Measurements from ENCODE around the gene CETN1.

The CETN1 gene

GRCh38 chr18:623761-624620 is 43.8 kb downstream of the CETN1 start:
- DNase-seq (ENCODE audit: low spot score) = peak; percentile 63

- DNase-seq (ENCODE audit: low spot score) = no peak
These were observed 47.1 kb downstream of the CETN1 start for GRCh38 chr18:627231-627630.

DNA sequence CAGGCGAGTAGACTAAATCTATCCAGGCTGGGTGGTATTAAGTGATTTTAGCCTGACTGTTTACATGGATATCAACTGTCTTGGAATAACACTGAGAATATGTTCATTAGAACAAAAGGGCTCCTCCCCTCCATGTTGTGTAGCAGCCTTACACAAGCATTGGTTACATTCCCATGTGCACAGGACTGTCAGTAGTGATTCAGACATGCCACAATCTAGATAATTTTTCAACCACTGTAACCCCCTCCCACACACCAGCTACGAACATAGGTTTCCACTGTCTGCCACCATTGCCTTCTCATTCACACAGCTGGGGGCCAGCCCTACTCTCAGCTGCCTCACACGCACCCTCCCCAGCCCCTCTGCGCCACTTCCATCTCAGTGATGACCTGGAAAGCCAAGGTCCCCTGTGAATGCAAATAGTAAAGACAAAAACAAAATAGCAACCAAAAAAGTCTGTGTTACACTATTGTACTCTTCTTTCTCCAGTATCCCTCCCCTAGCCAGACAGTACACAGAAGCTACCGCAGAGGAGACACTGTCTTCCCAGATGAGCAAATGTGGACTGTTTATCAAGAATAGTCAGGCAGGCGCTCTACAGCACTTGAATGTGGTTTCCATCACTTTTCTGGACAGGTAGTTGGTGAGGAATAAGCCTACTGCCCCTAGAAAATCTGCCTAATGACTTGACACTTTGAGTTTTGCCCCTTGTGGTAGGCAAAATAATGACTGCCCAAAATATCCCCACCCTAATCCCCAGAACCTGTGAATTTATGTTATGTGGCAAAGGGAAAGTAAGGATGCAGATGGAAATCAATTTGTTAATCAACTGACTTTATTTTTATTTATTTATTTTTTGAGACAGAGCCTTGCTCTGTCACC is 49.3 kb downstream of the CETN1 start:
- DNase-seq (ENCODE audit: low spot score) = no peak

- no peak for DNase-seq (ENCODE audit: low spot score)
These were observed 51.4 kb downstream of the CETN1 start for GRCh38 chr18:631560-631959.
